DND-41 (cell line): Measurements from ENCODE around the gene RNF152.

Source experiments
- CTCF ChIP-seq: IDR thresholded peaks from 2 replicates; pipeline ENCODE4 v1.5.1; 2012; ENCODE audit warnings: borderline replicate concordance, low read length, moderate library complexity, mild to moderate bottlenecking; ENCODE audit not compliant: poor library complexity, severe bottlenecking; ENCODE audit errors: extremely low read depth
- EZH2 ChIP-seq: IDR thresholded peaks from 3 replicates; pipeline ENCODE4 v1.6.1; 2012; ENCODE audit warnings: borderline replicate concordance, low read depth, mild to moderate bottlenecking, moderate library complexity, low read length, inconsistent platforms; ENCODE audit not compliant: severe bottlenecking

DNA sequence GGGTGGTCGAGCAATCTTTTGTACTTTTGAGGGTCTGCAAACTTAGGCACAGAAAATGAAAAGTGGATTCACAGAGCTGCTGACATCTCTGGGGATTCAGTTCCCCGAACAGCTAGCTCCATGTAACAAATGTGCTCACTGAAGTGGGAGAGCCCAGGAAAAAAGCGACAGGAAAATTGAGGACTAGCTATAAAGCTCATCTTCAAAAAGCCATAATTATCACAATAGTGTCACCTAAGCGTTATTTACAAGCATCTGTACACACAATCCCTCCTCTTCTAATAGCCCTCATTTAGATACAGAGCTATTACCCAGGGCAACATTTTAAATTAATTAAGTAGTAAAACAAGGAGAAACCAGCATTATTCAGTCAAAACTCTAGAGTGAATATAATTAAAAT is 36.1 kb downstream of the RNF152 start:
- TF ChIP-seq CTCF = no peak
- TF ChIP-seq EZH2 = no peak
